GM18951 (cell line): Measurements from ENCODE around the gene YTHDF1.
"Not testable (repeated sequence)": the region's sequence is repeated elsewhere in the genome, so short reads cannot be mapped to it uniquely, and the experiment has no call there.

Experiments used
- POLR2A ChIP-seq: IDR thresholded peaks from 4 replicates; pipeline ENCODE4 v1.6.1; 2011; ENCODE audit warnings: mild to moderate bottlenecking; ENCODE audit not compliant: insufficient read length, insufficient read depth; ENCODE audit errors: extremely low read depth
- in situ Hi-C: fragments of 300-500 bp; cut with MboI; formaldehyde crosslinking; loops from one replicate; pipeline ENCODE4 v1.12.0; 2022; ENCODE audit warnings: low sequenced_read_pairs, mixed read lengths, inconsistent platforms; ENCODE audit not compliant: unreplicated experiment

YTHDF1 gene

DNA sequence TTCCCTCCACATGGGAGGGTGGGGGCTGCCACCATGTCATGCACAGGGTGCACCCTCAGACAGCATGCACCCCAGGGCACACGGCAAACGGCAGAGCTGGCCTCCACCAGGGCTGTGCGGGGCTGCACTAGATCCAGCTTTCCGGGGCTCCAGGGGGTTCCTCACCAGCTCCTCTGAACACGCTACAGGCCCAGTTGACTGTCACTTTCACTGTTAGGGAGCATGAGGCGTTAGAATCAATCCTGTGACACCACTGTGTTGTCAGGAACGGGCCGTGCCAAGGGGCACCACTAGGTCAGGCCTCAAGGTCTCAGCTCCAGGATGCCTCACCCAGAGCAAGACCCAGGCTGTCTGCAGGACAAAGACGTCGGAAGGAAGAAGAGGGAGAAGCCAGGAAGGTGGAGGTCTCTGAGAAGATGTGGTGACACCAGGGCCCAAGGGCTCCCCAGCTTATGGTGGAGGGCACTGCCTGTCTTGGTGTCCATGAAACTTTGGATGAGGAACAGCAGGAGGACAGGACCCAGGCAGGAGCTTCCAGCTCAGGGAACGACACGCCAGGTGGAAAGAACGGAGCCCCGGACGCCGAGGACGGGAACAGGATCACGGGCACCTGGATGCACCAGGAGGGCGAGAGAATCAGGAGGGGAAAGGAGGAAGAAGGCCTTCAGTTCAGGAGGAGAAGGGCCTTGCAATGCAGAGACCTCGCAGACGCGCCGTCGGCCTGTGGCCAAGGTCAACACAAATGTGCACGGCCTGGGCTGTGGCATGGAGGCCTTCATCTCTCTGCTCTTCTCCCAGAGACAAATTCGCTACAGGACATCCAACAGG is 49.5 kb downstream of the YTHDF1 start:
- TF ChIP-seq POLR2A = no peak
- in situ Hi-C loops = no loop called here

GRCh38 chr20:63165356-63166192 is 50.4 kb downstream of the YTHDF1 start:
- in situ Hi-C loops = no loop called here
- TF ChIP-seq POLR2A = no peak

GRCh38 chr20:63164484-63165355 is 51.2 kb downstream of the YTHDF1 start:
- in situ Hi-C loops = no loop called here
- no peak for TF ChIP-seq POLR2A

- TF ChIP-seq POLR2A = no peak
- in situ Hi-C loops = no loop called here
Measured at GRCh38 chr20:63163596-63164483, 52.1 kb downstream of the YTHDF1 start.

DNA sequence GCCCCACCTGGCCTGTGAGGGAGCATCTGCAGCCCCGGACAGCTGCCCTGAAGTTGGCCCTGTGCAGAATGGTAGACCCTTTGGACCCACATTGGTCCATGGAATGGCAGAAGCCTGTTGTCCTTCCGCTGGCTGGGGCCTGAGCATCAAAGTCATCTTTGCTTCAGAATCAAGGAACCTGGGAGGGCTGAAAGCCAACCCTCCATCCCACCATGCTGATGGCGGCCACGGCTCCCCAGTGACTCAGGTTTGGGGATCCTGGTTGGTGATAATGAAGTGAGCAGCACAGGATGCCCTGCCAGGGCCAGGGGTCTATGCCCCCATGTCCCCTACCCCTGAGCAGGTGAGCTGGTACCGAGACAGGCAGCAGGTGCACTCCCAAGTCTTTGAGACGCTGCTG is 52.8 kb downstream of the YTHDF1 start:
- TF ChIP-seq POLR2A = no peak
- in situ Hi-C loops = no loop called here

- in situ Hi-C loops = no loop called here
- no peak for TF ChIP-seq POLR2A
Measured at GRCh38 chr20:63162206-63162795, 53.6 kb downstream of the YTHDF1 start.

DNA sequence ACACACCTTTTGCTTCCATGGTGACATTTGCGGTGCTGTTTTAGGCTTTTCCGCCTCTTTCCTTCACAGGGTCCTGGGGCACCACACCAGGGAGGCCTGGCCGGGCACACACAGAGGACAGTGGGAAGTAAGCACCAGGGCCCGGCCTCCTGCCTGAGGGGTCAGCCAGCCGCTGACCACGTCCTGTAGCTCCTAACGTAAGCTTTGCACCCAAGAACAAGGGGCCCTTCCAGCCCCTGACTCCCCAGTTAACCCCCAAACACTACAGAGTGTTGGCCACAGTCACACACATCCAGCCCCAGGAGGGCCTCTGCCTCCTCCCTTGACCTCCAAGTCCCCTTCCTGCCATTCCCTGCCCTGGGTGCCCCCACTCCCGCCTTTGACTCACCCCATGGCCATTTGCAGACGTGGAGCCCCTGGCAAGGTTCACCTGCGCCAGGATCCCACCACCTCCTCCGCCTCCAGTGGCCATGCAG is 54.7 kb downstream of the YTHDF1 start:
- no peak for TF ChIP-seq POLR2A
- in situ Hi-C loops = no loop called here

DNA sequence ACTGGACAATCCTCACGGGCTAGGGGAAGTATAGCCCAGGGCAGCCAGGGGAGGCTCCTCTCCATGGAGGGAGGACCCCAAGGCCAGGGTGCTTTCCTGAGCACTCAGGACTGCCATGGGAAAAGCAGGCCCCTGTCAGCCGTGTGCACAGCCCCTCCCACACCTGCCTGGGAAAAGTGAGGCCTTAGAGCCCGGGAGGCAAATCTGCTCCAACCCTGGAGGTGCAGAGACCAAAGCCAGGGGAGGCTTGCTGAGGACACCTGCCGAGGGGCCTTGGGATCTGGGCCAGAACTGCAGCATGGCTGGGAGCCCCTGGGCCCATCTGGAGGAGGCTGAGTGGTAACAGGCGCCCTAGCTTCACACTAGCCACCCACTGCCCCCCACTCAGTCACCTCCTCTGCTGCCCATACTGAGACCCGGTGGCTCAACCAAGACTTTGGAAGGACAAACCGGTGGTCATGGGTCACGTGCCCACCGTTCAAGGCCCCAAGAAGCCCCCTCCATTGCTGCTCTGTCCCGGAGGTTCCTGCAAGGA is 55.2 kb downstream of the YTHDF1 start:
- in situ Hi-C loops = no loop called here
- TF ChIP-seq POLR2A = no peak

DNA sequence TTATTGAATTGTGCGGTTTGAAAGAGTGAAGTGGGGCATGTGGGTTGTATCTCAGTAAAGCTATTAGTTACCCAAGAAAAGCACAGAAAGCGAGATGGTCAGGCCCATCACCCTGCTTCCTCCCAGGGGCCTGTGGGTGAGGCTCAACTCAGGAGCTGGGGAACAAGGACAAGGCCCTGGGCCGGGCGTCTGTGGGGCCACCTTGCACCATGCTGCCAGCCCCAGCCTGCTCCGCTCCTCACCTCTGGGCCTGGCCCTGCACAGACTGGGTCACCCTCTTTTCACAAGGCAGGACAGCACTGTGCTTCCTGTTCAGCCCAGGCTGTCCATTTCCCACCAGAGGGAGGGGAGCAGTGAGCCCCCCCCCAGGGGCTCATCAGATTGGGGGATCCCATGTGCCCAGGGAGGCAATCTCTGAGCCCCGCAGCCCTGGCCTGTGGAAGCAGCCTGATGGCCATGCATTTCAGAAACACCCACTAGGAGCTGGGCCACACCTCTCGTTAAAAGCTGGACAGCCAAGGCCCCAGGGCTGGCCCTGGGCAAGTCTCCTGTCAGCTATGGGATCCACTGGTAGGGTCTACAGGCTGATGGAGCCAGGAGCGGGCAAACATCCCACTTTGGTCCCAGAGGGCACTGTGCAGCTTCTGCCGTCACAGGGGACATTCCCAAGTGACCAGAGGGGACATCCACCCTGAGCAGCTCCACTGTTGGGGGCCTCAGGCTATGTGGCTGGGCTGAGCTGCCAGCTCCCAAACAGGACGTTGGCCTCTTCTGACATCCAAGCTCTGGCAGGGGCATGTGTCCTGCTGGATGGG is 55.9 kb downstream of the YTHDF1 start:
- TF ChIP-seq POLR2A = no peak
- in situ Hi-C loops = no loop called here

DNA sequence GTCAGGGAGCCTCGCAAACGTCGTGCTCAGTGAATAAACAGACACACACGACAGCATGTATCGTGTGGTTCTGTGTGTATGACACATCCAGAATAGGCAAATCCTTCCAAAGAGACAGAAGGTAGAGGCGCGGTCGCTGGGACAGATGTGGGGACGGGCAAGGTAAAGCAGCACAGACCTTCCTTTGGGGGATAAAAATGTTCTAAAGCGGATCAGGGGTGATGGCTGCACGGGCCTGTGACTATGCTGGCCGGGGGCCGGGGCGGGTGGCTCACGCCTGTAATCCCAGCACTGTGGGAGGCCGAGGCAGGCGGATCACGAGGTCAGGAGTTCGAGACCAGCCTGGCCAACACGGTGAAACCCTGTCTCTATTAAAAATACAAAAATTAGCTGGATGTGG is 56.7 kb downstream of the YTHDF1 start:
- in situ Hi-C loops = not testable (repeated sequence)

DNA sequence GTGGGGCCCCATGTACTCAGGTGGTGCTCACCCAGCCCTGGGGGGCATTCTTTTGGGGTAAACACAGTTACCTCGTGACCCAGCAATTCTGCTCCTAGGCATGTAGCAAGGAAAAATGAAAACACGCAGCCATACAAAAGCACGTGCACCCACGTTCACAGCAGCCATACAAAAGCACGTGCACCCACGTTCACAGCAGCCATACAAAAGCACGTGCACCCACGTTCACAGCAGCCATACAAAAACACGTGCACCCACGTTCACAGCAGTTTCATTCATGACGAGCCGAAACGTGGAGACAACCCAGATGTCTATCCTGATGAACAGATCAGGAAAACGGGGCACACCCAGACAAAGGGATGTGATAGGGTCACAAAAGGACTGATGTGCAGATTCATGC is 57.1 kb downstream of the YTHDF1 start:
- in situ Hi-C loops = no loop called here
- TF ChIP-seq POLR2A = no peak
